ENCODE data around the gene LEMD1.

DNA sequence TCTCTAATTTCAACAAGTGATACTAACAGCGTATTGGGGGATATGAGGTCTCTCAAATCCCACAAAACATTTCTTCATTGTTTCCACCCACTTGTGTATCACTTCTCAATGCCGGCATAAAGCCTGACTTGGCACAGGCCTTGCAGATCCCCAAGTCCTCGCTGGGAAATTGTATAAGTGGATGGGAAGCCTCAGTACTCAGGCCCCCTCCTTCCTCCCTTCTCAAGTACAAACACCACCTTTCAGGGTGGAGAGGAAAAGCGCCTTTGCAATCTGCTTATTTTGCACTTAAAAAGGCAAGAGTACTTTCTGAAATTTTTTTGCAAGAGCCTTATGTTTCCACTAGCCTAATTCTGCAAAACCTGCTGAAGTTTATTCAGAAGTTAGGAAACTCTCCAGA, 39.3 kb downstream of the LEMD1 start:
- TF ChIP-seq POLR2A (IDR thresholded peaks at IDR 0.05) = no peak
- TF ChIP-seq, protein P1, sequence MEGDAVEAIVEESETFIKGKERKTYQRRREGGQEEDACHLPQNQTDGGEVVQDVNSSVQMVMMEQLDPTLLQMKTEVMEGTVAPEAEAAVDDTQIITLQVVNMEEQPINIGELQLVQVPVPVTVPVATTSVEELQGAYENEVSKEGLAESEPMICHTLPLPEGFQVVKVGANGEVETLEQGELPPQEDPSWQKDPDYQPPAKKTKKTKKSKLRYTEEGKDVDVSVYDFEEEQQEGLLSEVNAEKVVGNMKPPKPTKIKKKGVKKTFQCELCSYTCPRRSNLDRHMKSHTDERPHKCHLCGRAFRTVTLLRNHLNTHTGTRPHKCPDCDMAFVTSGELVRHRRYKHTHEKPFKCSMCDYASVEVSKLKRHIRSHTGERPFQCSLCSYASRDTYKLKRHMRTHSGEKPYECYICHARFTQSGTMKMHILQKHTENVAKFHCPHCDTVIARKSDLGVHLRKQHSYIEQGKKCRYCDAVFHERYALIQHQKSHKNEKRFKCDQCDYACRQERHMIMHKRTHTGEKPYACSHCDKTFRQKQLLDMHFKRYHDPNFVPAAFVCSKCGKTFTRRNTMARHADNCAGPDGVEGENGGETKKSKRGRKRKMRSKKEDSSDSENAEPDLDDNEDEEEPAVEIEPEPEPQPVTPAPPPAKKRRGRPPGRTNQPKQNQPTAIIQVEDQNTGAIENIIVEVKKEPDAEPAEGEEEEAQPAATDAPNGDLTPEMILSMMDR (IDR thresholded peaks at IDR 0.05) = no peak
- TF ChIP-seq EP300 (IDR thresholded peaks at IDR 0.05) = no peak
